Urinary bladder (tissue), 4 donors: ENCODE results near the gene DUSP19. TPM values are rescaled to one million over a fixed set of nuclear protein-coding genes. Genes with fewer than 3 reads are reported as not detected.
"Not testable (repeated sequence)": the region's sequence is repeated elsewhere in the genome, so short reads cannot be mapped to it uniquely, and the experiment has no call there.

Experiments
- DNase-seq: peaks from one replicate; pipeline ENCODE4 v3.0.0-alpha.2; 2015; ENCODE audit errors: extremely low spot score
- H3K27ac ChIP-seq: one replicate; pipeline ENCODE4 v1.5.1; 2013; ENCODE audit warnings: low read depth, mild to moderate bottlenecking, moderate library complexity
- H3K36me3 ChIP-seq: one replicate; pipeline ENCODE4 v1.6.1; 2013; ENCODE audit warnings: mild to moderate bottlenecking, moderate library complexity; ENCODE audit not compliant: insufficient read depth
- H3K4me1 ChIP-seq: one replicate; pipeline ENCODE4 v1.6.1; 2013; ENCODE audit warnings: mild to moderate bottlenecking, moderate library complexity; ENCODE audit not compliant: insufficient read depth
- H3K4me3 ChIP-seq: one replicate; pipeline ENCODE4 v1.5.1; 2013; ENCODE audit warnings: low read depth, low read length
- WGBS: extraction: QIAGEN DNeasy Blood & Tissue Kit; methylation state at CpG from one replicate; pipeline ENCODE4 v1.1.7; 2013; 5-methylcytosine and 5-hydroxymethylcytosine counted together
- polyA plus RNA-seq: library from polyadenylated mRNA; stranded (reverse); fragments of 200-250 nt; gene quantifications from one replicate; pipeline ENCODE4 v1.2.3, GENCODE V29; 2013
- total RNA-seq: library from RNA; depleted of rRNA; stranded (reverse); fragments of >200 nt; gene quantifications from one replicate; pipeline ENCODE4 v1.2.3, GENCODE V29; 2014
- donor health status: healthy with polysubstance abuse.
- donor health status: healthy.

The DUSP19 gene
- total and polyA plus RNA-seq, 2 donors, result 2.9 to 9.6 TPM

- DNase-seq, H3K27ac ChIP-seq, H3K36me3 ChIP-seq, H3K4me3 ChIP-seq, H3K4me1 ChIP-seq: not testable (repeated sequence)
- WGBS, result 91% methylated on average over 8 of the region's 8 CpGs
Observed at GRCh38 chr2:183043580-183043979, 35.0 kb upstream of the DUSP19 start.

- H3K36me3 ChIP-seq, DNase-seq, H3K27ac ChIP-seq, H3K4me3 ChIP-seq, H3K4me1 ChIP-seq: not testable (repeated sequence)
- 90% methylated on average over 5 of the region's 5 CpGs for WGBS
Observed at GRCh38 chr2:183047486-183048125, 30.9 kb upstream of the DUSP19 start.

GRCh38 chr2:183049420-183049819, 29.1 kb upstream of the DUSP19 start:
- no peaks in the 10 kb centered on the region for H3K4me1 ChIP-seq
- H3K27ac ChIP-seq, result no peak overlapping the region
- DNase-seq, result no peak
- no peak overlapping the region for H3K4me3 ChIP-seq
- WGBS, result 58% methylated on average over 5 of the region's 5 CpGs
- H3K36me3 ChIP-seq, result no peaks in the 10 kb centered on the region

- Histone ChIP-seq H3K27ac (no peak overlapping the region), H3K36me3 (no peaks in the 10 kb centered on the region), H3K4me3 (no peak overlapping the region), H3K4me1 (no peaks in the 10 kb centered on the region)
- no peak for DNase-seq
- 59% methylated on average over 3 of the region's 3 CpGs for whole genome bisulfite sequencing
Observed at GRCh38 chr2:183057333-183057985, 21.1 kb upstream of the DUSP19 start.

DNA sequence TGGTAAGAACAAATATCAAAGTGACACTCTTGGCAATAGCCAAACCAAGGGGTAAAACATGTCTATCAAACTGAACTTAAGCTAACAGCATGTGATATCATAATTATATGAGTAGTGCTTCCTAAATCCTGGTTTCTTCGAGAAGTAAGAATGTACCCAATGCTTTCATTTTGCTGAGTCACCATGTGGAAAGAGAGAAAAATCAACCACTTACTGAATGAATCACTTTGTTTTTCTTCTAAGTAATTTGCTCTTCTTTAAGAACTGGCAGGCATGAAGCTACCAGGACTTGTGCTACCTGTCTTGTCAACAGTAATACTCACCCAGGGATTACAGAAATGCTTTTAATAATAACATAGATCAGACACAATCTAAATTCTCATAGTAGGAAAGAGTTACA, 19.0 kb upstream of the DUSP19 start:
- Histone ChIP-seq H3K4me3 (no peak overlapping the region), H3K27ac (no peak overlapping the region), H3K4me1 (no peaks in the 10 kb centered on the region), H3K36me3 (no peaks in the 10 kb centered on the region)
- no peak for DNase-seq
- 45% methylated on average over 1 of the region's 1 CpG for WGBS

- Histone ChIP-seq H3K4me1 (no peaks in the 10 kb centered on the region), H3K36me3 (no peaks in the 10 kb centered on the region), H3K4me3 (no peak overlapping the region), H3K27ac (no peak overlapping the region)
- DNase-seq, result no peak
- 95% methylated on average over 14 of the region's 14 CpGs for WGBS
Observed at GRCh38 chr2:183060571-183061231, 17.8 kb upstream of the DUSP19 start.

DNA sequence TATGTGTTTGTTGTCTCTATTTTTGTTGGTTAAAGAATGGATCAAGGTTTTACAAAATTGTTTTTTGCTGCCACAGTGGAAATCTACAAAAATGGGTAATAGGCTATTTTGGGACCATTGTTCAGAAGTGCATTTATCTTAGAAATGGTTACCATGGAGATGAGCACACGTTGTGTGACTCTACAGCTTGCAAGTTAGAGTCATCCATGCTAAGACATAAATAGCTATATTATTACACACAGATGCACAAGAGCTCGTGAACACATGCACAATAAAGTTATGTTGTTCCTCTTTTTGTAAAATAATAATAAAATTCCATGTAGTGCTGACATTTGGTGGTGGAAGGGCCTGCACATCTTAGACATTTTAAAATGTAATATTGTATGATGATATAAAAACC, 15.5 kb upstream of the DUSP19 start:
- Histone ChIP-seq H3K4me3 (no peak overlapping the region), H3K4me1 (no peaks in the 10 kb centered on the region), H3K36me3 (no peaks in the 10 kb centered on the region), H3K27ac (no peak overlapping the region)
- 28% methylated on average over 2 of the region's 2 CpGs for WGBS
- no peak for DNase-seq

GRCh38 chr2:183068561-183068960, 10.0 kb upstream of the DUSP19 start:
- WGBS, result 88% methylated on average over 3 of the region's 3 CpGs
- Histone ChIP-seq H3K36me3 (no peaks in the 10 kb centered on the region), H3K27ac (no peak overlapping the region), H3K4me1 (no peaks in the 10 kb centered on the region), H3K4me3 (no peak overlapping the region)
- no peak for DNase-seq

DNA sequence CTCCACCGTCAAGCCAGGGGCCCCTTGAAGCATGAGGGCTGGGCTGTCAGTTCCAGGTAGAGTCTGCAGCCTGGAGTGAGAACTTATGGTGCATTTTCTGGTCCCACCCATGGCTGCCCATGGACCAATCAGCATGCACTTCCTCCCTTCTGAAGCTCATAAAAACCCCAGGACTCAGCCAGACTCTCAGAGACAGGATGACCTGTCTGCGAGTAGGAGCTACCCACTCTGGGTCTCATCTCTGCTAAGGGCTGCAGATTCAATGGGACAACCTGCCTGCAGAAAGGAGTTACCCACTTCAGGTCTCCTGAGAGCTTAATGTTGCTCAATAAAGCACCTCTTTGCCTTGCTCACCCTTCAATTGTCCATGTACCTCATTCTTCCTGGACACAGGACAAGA, 9.4 kb upstream of the DUSP19 start:
- Histone ChIP-seq H3K27ac (no peak overlapping the region), H3K4me3 (no peak overlapping the region), H3K36me3 (no peaks in the 10 kb centered on the region), H3K4me1 (no peaks in the 10 kb centered on the region)
- DNase-seq, result no peak
- 90% methylated on average over 2 of the region's 2 CpGs for WGBS

DNA sequence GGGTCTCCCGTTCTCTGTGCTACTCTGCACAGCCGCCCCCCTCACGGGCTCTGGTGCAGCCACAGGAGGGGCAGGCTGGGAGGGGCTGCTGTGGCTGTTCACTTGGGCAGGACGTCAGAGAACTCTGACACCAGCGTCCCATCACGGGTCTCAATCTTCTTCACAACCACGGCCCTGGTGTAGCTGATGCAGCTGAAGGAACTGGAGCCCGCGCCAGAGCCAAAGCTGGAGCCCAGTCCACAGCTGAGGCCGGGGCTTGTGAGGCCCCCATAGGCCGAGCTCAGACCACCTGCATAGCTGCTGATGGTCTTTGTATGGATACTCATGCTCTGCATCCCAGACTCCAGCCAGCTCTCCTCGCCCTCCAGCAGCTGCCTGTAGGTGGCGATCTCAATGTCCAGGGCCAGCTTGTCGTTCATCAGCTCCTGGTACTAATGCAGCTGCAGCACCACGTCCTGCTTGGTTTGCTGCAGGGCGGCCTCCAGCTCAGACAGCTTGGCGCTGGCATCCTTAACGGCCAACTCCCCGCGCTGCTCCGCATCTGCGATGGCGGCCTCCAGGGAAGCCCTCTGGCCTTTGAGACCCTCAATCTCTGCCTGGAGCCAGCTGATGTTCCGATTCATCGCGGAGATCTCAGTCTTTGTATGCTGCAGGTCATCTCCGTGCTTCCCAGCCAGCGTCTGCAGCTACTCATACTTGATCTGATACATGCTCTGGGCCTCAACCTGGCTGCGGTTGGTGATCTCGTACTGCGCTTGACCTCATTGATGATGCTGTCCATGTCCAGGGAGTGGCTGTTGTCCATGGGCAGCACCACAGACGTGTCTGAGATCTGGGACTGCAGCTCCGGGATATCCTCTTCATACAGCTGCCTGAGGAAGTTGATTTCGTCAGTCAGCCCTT, 7.4 kb upstream of the DUSP19 start:
- Histone ChIP-seq H3K36me3 (no peaks in the 10 kb centered on the region), H3K4me1 (no peaks in the 10 kb centered on the region), H3K27ac (no peak overlapping the region), H3K4me3 (no peak overlapping the region)
- 65% methylated on average over 34 of the region's 34 CpGs for WGBS
- no peak for DNase-seq

DNA sequence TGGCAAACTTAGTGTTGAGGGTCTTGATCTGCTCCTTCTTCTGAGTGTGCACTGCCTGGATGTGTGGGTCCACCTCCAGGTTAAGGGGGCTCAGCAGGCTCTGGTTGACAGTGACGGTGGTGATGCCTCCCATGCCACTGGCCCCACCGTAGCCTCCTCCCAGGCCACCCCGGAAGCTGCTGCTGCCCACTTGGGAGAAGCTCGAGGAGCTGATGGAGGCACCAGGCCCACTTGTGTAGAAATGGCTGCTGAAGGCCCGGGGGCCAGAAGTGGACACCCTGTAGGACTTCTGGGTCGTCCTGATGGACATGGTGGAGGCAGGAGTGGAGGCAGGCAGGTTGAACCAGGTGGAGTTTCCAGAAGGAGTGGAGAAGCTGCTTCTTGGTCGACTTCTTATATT, 6.4 kb upstream of the DUSP19 start:
- no peak for DNase-seq
- Histone ChIP-seq H3K4me3 (no peak overlapping the region), H3K4me1 (no peaks in the 10 kb centered on the region), H3K36me3 (no peaks in the 10 kb centered on the region), H3K27ac (no peak overlapping the region)
- WGBS, result 93% methylated on average over 7 of the region's 7 CpGs

DNA sequence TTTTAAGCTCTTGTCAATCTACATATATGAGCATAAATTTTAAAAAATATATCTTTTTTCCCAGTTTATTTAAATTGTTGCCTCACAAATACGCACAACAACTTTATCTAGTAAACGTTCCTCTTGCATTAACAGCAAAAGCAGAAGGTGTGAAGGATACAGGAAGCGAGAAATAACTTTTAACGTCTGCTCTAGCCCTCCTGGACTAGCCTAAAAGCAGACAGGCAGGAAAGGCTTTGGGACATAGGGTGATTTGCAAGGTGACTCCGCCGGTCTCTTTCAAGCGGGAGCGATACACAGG, 434 bp upstream of the DUSP19 start:
- WGBS, result 8% methylated on average over 8 of the region's 8 CpGs
- Histone ChIP-seq H3K4me1 (no peaks in the 10 kb centered on the region), H3K4me3 (peak overlapping the region; percentile 53), H3K27ac (no peak overlapping the region), H3K36me3 (no peaks in the 10 kb centered on the region)
- no peak for DNase-seq

- Histone ChIP-seq H3K36me3 (no peaks in the 10 kb centered on the region), H3K4me3 (peak overlapping the region; percentile 53), H3K27ac (peak overlapping the region; percentile 33), H3K4me1 (no peaks in the 10 kb centered on the region)
- 14% methylated on average over 13 of the region's 13 CpGs for WGBS
- DNase-seq, result no peak
Observed at GRCh38 chr2:183079139-183079775, 710 bp downstream of the DUSP19 start.
